K562 (cell line): ENCODE measurements around the gene RYR1. TPM values are rescaled to one million over a fixed set of nuclear protein-coding genes. Genes with fewer than 3 reads are reported as not detected.

ENCODE experiments used
- CBFA2T2 ChIP-seq: fragments of 450-650 bp; conservative IDR thresholded peaks from 2 replicates; pipeline ENCODE4 v1.6.1; 2017; ENCODE audit warnings: mild to moderate bottlenecking
- DEAF1 ChIP-seq: fragments of 450-650 bp; formaldehyde crosslinking; IDR thresholded peaks from 2 replicates; pipeline ENCODE4 v1.4.0; 2020; ENCODE audit warnings: mild to moderate bottlenecking, moderate library complexity
- ERF ChIP-seq: fragments of 450-650 bp; formaldehyde crosslinking; IDR thresholded peaks from 2 replicates; pipeline ENCODE4 v1.4.0; 2020; ENCODE audit warnings: mild to moderate bottlenecking, mixed read lengths
- MAFF ChIP-seq: IDR thresholded peaks from 2 replicates; pipeline ENCODE4 v1.6.1; 2012; ENCODE audit warnings: low read length, improper control_type of control experiment
- MYBL2 ChIP-seq, 2 experiments: fragments of 450-650 bp in 1 of 2; sonication (generic) in 1 of 2; formaldehyde crosslinking in 1 of 2; IDR thresholded peaks; 2 replicates each; pipeline versions ENCODE4 v1.6.1 to v1.8.1; 2017 to 2022; ENCODE audit warnings: borderline replicate concordance in 1 of 2, inconsistent platforms in 1 of 2, low read depth in 1 of 2, mild to moderate bottlenecking in 1 of 2, missing genetic modification reagents in 1 of 2, moderate library complexity in 1 of 2
- RAD51 ChIP-seq: fragments of 450-650 bp; IDR thresholded peaks from 2 replicates; pipeline ENCODE4 v1.7.1; 2016; ENCODE audit warnings: low read depth, mild to moderate bottlenecking, borderline replicate concordance
- TCF15 ChIP-seq: fragments of 250-450 bp; sonication (Bioruptor Pico); IDR thresholded peaks from 2 replicates; pipeline ENCODE4 v1.8.0; 2022; ENCODE audit warnings: moderate library complexity, mild to moderate bottlenecking, inconsistent platforms
- ZNF197 ChIP-seq: fragments of 200-800 bp; sonication (Bioruptor generic); IDR thresholded peaks from 2 replicates; pipeline ENCODE4 v1.6.1; 2016; ENCODE audit warnings: low read depth, missing genetic modification characterization, missing compliant biosample characterization
- ZNF57 ChIP-seq: fragments of 450-650 bp; formaldehyde crosslinking; IDR thresholded peaks from 2 replicates; pipeline ENCODE4 v1.4.0; 2020; ENCODE audit warnings: mild to moderate bottlenecking, moderate library complexity
- polyA plus RNA-seq, 8 experiments: library from polyadenylated mRNA; depleted of rRNA in 4 of 8; stranded (reverse) in 5 of 8; unstranded in 3 of 8; fragments of >200 nt; fragmentation: Nextera tagmentation in 2 of 8; fragmentation: Illumina TruSeq in 1 of 8; extraction: Ambion mirVana in 2 of 8; extraction: Trizol in 1 of 8; gene quantifications; 2 replicates each; pipeline versions ENCODE4 v1.2.1 to v1.2.3, GENCODE V29; 2011 to 2014; ENCODE audit warnings: inconsistent platforms in 1 of 8, missing spikeins in 1 of 8
- total RNA-seq, 7 experiments: library from RNA; depleted of rRNA in 6 of 7; stranded (reverse); fragments of >200 nt in 6 of 7; fragmentation: Illumina TruSeq in 2 of 7; extraction: Trizol in 2 of 7; gene quantifications; 2 replicates each; pipeline versions ENCODE4 v1.2.1 to v1.2.3, GENCODE V29; 2011 to 2021; ENCODE audit warnings: low replicate concordance in 1 of 7

RYR1 gene
- total and polyA plus RNA-seq, 9 of the 15 experiments (the other 6 are each of a cell fraction or from before 2014, with no cell fraction given), result 0.11 to 7.4 (median 3.7) TPM

GRCh38 chr19:38511074-38511708 lies 77.7 kb downstream of the RYR1 start (continued):
- TF ChIP-seq DEAF1 (CRISPR knock-in tag) (no peak), MYBL2 (IDR thresholded peaks at IDR 0.05; ENCODE audit: low read depth) (no peak), MYBL2 (CRISPR knock-in tag; IDR thresholded peaks at IDR 0.05; ENCODE audit: borderline replicate concordance) (no peak), CBFA2T2 (no peak), ERF (no peak), ZNF57 (CRISPR knock-in tag) (no peak), MAFF (no peak), TCF15 (CRISPR knock-in tag) (no peak), RAD51 (no peak), ZNF197 (CRISPR knock-in tag) (no peak)
